ENCODE results near the gene UQCRFS1. TPM values are rescaled to one million over a fixed set of nuclear protein-coding genes. Genes with fewer than 3 reads are reported as not detected.
"Not testable (repeated sequence)": the region's sequence is repeated elsewhere in the genome, so short reads cannot be mapped to it uniquely, and the experiment has no call there.

Gene UQCRFS1
- polyA plus RNA-seq, 4 donors: 28.6 to 41.0 (median 32.3) TPM

DNA sequence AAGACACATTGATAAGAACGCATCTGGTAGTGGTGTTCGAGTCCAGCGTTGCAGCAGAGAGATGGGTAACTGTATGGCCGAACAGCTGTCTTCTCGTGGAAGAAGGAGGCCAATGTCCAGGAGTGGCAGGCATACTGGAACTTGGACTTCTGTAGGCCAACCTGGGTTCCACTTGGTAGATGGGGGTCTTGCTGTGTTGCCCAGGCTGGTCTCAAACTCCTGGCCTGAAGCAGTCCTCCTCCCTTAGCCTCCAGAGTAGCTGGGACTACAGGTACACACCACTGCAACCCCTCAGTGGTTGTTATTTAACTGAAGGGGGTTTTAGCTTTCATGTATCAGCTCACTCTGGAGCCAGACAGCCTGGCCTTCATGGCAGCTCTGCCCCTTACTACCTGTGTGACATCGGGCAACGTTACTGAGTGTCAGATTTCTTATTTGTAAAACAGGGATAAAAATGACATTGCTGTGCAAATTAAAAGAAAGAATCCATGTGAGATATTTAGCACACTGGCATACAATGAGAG is 2.4 kb upstream of the UQCRFS1 start:
- DNase-seq (ENCODE audit: low read depth in 4 of 4, low spot score in 2 of 4): no peak

- no peak for DNase-seq (ENCODE audit: low read depth in 4 of 4, low spot score in 2 of 4)
Observed at GRCh38 chr19:29214411-29214810, 1.5 kb upstream of the UQCRFS1 start.

DNA sequence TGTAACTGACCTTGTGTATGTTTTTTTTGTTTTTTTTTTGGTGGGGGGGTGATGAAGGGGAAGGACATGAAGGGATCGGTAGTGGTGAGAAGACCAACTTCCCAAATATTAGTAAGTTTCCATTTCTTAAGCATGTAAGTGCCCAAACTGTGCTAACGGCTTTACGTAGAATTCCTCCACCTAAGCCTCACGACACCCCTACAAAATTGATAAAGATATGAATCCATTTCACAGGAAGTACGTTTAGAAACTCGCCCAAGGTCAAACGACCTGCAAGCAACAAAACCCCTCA is 649 bp downstream of the UQCRFS1 start:
- peak in 1 of 4 donors; percentile 15 for DNase-seq (ENCODE audit: low read depth in 4 of 4, low spot score in 2 of 4)

DNA sequence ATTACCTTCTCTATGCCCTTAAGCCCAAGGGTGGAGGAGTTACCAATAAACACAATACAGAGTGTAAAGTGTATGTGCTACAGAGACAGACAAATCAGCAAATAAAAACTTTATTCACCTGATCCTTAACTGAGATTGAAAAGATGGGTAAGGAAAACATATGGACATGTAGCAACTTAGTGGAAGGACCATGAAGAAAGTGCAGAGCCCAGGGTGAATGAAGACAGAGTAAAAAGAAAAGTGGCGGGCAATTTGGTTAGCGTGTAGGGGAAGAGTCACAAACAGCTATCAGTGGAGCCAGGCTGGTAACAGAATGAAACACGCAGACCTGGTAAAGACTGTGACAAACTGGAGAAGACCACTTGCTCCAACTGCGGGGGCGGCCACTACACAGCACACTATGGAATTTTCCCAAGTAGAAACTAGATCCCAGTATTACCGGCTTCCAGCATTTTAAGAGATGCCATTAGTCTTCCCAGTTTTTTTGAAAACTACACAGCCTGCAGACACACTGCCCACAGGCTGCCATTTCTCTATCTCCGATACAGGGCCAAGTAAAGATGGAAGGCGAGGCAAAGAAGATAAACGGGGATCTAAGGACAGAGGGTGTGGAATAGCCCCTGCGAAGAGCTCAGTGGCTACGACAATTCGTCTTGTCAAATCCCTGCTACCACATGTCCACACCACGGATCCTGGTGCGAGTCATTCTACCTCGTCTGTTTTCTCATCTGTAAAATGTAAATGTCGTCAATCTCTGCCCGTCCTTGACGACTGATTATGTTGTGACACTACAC is 1.2 kb downstream of the UQCRFS1 start:
- peak in 1 of 4 donors; percentile 25 for DNase-seq (ENCODE audit: low read depth in 4 of 4, low spot score in 2 of 4)

DNA sequence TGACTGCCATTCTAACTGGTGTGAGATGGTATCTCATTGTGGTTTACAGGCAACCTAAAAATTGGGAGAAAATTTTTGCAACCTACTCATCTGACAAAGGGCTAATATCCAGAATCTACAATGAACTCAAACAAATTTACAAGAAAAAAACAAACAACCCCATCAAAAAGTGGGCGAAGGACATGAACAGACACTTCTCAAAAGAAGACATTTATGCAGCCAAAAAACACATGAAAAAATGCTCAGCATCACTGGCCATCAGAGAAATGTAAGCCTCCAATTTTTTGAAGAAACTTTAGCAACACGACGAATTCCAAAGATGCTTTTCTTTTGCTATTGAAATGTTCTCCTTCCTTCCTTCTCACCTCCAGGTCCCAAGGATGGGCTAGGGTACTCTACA is 1.9 kb downstream of the UQCRFS1 start:
- DNase-seq (ENCODE audit: low read depth in 4 of 4, low spot score in 2 of 4): not testable (repeated sequence)

- DNase-seq (ENCODE audit: low read depth in 4 of 4, low spot score in 2 of 4): not testable (repeated sequence)
Observed at GRCh38 chr19:29210502-29210901, 2.4 kb downstream of the UQCRFS1 start.

- DNase-seq (ENCODE audit: low read depth in 4 of 4, low spot score in 2 of 4): not testable (repeated sequence)
Observed at GRCh38 chr19:29207403-29208187, 5.4 kb downstream of the UQCRFS1 start.

- DNase-seq (ENCODE audit: low read depth in 4 of 4, low spot score in 2 of 4): no peak
Observed at GRCh38 chr19:29206453-29206852, 6.5 kb downstream of the UQCRFS1 start.

DNA sequence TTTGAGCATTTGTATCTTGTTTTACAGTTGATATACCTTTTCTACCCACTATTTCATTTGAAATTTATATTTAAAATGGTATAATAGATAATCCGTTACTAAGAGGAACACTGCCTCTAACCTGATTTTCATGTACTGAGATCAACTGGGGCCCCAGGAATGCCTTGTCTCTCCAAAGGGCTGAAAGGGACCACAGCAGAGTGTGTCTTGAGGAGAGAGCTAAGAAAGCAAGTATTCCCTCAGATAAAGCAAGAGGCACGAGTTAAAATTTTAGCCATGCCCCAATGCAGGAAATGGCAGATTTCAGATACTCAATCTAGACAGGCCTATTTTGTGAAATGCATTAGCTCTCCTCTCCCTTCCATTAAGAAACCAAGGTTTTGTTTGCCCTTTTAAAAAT is 10.7 kb downstream of the UQCRFS1 start:
- DNase-seq (ENCODE audit: low read depth in 4 of 4, low spot score in 2 of 4): no peak

GRCh38 chr19:29201855-29202254 is 11.1 kb downstream of the UQCRFS1 start:
- no peak for DNase-seq (ENCODE audit: low read depth in 4 of 4, low spot score in 2 of 4)

DNA sequence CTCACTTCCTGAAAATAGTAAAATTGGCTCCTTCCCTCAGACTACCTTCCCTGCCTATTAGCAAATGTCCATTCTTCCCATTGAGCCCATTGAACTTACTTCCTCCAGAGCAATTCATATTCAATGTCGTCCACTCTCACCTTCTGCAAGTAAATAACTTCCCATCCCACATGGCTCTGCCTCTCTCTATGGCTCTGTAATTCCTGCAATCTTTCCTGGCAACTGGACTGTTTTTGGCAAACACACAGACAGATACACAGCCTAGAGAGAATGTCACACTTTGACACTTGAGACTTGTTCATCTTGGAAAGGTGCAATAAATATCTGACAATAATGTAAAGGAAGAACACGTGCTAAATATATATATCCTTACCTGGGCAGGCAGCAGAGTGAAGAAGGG is 18.3 kb downstream of the UQCRFS1 start:
- DNase-seq (ENCODE audit: low read depth in 4 of 4, low spot score in 2 of 4): no peak

- no peak for DNase-seq (ENCODE audit: low read depth in 4 of 4, low spot score in 2 of 4)
Observed at GRCh38 chr19:29193155-29193554, 19.8 kb downstream of the UQCRFS1 start.

GRCh38 chr19:29191005-29191404 is 21.9 kb downstream of the UQCRFS1 start:
- no peak for DNase-seq (ENCODE audit: low read depth in 4 of 4, low spot score in 2 of 4)

- no peak for DNase-seq (ENCODE audit: low read depth in 4 of 4, low spot score in 2 of 4)
Observed at GRCh38 chr19:29189033-29189360, 24.0 kb downstream of the UQCRFS1 start.

DNA sequence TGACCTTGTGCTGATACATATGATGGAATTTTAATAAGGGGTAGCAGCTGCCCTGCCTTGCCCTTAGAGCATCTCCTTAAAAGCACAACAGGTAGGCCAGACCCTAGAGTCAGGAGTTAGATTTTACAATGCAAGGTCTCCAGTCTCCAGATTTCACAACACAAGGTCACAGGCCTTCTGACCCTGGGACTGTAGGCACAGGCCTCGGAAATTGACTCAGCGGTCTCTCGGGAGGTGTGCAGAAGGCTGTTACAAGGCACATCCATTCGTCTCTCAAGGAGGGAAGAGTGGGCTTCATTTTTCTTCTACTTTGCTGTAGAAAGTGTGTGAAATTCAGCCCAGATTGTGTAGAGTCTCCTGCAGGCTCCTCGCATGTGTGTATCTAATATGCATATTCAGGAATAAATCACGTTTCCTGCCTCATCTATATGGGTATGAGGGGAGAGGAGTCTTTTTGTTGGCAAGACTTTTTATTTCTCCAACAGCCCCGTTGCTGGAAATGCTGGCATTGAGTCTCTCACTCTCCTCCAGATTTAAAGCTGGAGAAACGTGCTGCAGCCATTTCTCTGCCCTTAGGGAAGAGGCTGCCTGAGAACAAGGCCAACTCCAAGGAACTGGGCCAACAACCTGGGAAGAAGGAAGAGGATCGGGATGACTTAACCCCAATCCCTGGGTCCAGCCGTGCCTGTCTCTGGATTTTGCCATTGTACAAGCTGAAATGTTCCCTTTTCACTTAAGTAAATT is 24.5 kb downstream of the UQCRFS1 start:
- DNase-seq (ENCODE audit: low read depth in 4 of 4, low spot score in 2 of 4): no peak

DNA sequence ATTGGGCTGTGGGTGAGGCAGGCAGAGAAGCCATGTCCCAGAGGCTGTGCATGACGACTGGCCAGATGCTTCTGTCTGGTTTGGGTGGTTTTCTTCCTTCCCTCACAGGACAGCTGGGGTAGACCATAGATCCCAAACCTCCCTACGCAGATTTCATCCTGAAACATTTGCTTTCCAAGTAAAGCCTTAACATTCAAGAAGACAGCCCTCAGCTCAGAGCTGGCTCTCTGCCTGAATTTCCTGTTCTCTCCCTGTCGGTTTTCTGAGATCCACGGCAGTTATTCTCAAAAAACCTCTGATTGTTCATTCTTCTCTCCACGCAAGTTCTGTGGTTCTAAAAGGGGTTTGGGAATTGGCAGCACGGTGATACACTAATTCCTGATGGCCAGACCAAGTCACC is 25.3 kb downstream of the UQCRFS1 start:
- DNase-seq (ENCODE audit: low read depth in 4 of 4, low spot score in 2 of 4): no peak

DNA sequence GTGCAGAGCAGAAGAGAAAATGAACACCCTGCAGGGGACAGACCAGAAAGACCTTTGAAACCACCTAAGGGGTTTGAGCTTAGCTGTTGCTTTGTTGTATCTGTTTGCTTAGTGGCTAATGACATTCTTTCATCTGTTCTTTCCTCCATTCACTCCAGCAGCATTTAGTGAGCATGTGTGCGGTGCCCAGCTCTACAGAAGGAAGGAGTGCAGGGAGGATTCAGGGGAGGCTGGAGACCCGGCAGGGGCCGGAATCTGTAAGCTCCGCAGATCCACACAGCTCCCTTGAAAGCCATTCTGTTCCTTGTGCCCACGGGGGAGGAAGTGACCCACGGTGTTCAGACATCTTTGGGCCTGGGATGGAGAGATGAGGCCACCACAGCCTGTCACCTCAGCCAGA is 27.5 kb downstream of the UQCRFS1 start:
- no peak for DNase-seq (ENCODE audit: low read depth in 4 of 4, low spot score in 2 of 4)

DNA sequence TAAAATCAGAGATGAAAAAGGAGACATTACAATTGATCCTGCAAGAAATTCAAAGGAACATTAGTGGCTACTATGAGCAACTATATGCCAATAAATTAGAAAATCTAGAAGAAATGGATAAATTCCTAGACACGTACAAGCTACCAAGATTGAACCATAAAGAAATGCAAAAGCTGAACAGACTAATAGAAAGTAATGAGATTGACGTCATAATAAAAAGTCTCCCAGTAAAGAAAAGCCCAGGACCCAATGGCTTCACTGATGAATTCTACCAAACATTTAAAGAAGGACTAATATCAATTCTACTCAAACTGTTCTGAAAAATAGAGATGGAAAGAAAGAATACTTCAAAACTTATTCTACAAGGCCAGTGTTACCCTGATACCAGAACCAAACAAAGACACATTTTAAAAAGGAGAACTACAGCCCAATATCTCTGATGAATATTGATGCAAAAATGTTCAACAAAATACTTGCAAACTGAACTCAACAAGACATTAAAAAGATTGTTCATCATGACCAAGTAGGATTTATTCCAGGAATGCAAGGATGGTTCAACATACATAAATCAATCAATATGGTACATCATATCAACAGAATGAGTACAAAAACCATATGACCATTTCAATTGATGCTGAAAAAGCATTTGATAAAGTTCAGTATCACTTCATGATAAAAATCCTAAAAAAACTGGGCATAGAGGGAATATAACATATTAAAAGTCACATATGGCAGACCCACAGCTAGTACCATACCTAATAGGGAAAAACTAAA is 35.8 kb downstream of the UQCRFS1 start:
- no peak for DNase-seq (ENCODE audit: low read depth in 4 of 4, low spot score in 2 of 4)

DNA sequence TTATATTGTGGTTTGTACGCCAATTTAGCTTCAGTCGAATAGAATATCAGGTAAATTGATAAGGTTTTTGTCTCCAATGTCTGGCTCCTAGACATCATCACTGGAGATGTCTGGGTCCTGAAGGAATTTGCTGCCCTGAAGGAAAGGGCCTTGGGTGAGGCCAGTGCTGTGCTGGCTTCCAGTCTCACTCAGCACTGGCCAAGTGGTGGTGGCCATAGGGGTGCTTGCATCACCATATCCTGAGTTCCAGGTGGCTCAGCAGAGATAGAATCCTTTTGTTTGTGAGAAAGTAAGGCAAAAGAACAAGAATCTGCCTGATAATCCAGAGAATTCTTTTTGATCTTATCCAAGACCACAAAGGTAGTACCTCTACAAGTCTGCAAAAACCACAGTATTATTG is 39.1 kb downstream of the UQCRFS1 start:
- no peak for DNase-seq (ENCODE audit: low read depth in 4 of 4, low spot score in 2 of 4)

- DNase-seq (ENCODE audit: low read depth in 4 of 4, low spot score in 2 of 4): no peak
Observed at GRCh38 chr19:29172302-29172701, 40.6 kb downstream of the UQCRFS1 start.

GRCh38 chr19:29171525-29171924 is 41.4 kb downstream of the UQCRFS1 start:
- no peak for DNase-seq (ENCODE audit: low read depth in 4 of 4, low spot score in 2 of 4)
